ENCODE results near the gene RNF166.

Gene RNF166

DNA sequence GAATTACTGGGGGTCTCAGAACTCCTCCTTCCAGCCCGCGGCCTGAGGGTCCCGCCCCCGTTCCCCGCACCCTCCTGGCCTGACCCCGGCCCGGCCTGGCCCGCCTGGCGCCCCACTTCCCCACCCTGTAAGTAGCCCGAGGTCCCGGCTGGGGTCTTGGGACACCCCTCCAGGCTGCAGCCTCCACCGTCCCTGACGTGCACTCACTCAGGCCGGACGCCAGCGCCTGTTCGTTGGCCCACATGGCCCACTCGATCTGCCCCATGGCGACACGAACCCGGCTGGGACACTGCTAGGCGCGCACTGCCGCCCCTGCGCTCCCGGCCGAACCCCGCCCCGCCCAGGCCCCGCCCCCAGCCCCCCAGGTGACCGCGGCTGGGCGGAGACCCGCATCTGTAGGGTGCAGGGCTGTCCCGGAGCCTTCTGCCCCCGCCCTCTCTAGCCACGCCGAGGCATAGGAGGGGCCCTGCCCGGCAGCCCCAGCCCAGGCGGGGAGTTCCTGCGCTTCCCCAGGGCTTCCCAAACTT lies 55.4 kb downstream of the RNF166 start, which contains the start of gene CYBA:
CYBA (minus strand) TSS at position 305 of the 527 bp plus-strand sequence; CDS start at position 265, 40 bp downstream.
- peak in 1 of 3 experiments; percentile 13 for DNase-seq

DNA sequence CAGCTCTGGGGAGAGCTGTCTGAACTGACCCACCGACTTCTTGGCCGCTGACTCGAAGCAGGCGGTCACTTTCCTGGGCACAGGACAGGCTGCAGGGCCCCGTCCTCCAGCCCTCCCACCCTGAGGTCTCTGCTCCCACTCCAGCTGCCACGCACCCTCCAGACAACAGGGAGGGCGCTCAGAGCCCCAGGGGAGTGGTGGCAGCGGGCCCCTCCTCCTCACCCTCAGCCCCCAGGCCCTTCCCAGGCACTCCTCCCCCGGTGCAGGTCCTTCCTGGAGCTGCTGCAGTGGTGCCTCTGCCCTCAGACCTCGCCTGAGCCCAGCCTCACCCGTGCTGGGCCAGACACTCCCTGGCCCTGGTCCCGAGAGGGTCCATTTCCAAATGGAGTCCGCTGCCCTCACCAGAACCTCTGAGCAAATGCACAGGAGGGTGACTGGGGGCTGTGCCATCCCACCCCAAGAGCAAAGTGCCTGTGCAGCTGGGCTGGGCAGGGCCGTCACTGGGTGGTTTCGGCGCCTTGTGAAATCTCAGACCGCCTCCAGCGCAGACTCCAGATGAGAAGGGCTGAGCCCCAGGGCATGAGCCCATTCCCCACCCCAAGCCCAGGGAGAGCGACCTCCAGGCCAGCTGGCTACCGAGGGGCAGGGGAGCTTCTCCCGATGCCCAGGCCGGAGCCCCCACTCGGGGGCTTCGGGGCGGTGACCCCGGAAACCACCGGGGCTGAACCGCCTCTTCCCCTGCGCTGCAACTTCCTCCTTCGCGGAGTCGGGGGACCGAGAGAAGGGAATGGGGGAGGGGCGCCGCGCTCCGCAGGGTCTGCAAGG lies 56.1 kb downstream of the RNF166 start:
- no peak for DNase-seq

- peak in 1 of 3 experiments; percentile 56 for DNase-seq
These were observed 56.8 kb downstream of the RNF166 start for GRCh38 chr16:88649195-88649923.

GRCh38 chr16:88647178-88648070 lies 58.8 kb downstream of the RNF166 start:
- no peak for DNase-seq

Data from NCI-H1417 (cell line).